ENCODE results near the gene PCYOX1L.

DNA sequence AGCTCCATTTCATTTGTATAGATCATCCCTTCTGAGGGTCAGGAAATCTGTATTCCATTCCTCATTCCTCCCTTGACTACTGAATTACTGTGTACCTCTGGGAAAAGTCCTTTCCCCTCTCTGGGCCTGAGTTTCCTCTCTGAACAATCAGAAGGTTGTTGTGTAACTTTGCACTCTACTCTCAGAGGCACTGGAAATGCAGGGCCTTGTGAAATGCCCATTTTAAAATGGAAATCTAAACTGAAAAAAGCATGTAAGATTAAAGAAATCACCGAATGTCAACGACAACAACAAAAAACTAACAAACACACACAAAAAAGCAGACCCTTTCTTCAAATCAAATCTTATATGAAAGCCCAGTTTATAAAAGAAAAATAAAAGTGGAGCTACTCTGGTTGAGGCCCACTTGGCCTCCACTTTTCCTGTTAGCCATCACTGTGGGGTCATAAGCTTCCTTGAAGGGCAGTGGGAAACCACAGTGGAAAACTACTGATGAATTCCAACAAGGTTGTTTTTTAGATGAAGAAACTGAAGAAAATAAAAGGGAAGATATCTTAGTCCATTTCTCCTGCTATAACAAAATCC, 34.1 kb upstream of the PCYOX1L start:
- TF ChIP-seq, protein P1, sequence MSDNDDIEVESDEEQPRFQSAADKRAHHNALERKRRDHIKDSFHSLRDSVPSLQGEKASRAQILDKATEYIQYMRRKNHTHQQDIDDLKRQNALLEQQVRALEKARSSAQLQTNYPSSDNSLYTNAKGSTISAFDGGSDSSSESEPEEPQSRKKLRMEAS (IDR thresholded peaks at IDR 0.05): no peak
- TF ChIP-seq, protein P2, sequence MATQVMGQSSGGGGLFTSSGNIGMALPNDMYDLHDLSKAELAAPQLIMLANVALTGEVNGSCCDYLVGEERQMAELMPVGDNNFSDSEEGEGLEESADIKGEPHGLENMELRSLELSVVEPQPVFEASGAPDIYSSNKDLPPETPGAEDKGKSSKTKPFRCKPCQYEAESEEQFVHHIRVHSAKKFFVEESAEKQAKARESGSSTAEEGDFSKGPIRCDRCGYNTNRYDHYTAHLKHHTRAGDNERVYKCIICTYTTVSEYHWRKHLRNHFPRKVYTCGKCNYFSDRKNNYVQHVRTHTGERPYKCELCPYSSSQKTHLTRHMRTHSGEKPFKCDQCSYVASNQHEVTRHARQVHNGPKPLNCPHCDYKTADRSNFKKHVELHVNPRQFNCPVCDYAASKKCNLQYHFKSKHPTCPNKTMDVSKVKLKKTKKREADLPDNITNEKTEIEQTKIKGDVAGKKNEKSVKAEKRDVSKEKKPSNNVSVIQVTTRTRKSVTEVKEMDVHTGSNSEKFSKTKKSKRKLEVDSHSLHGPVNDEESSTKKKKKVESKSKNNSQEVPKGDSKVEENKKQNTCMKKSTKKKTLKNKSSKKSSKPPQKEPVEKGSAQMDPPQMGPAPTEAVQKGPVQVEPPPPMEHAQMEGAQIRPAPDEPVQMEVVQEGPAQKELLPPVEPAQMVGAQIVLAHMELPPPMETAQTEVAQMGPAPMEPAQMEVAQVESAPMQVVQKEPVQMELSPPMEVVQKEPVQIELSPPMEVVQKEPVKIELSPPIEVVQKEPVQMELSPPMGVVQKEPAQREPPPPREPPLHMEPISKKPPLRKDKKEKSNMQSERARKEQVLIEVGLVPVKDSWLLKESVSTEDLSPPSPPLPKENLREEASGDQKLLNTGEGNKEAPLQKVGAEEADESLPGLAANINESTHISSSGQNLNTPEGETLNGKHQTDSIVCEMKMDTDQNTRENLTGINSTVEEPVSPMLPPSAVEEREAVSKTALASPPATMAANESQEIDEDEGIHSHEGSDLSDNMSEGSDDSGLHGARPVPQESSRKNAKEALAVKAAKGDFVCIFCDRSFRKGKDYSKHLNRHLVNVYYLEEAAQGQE (IDR thresholded peaks at IDR 0.05; ENCODE audit: low read depth): no peak
- TF ChIP-seq, protein P3, sequence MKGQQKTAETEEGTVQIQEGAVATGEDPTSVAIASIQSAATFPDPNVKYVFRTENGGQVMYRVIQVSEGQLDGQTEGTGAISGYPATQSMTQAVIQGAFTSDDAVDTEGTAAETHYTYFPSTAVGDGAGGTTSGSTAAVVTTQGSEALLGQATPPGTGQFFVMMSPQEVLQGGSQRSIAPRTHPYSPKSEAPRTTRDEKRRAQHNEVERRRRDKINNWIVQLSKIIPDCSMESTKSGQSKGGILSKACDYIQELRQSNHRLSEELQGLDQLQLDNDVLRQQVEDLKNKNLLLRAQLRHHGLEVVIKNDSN (IDR thresholded peaks at IDR 0.05): no peak
- TF ChIP-seq EP300 (IDR thresholded peaks at IDR 0.05; ENCODE audit: borderline replicate concordance) (no peak), CEBPB (IDR thresholded peaks at IDR 0.05) (no peak), CREB1 (IDR thresholded peaks at IDR 0.05; ENCODE audit: low read depth) (no peak), EGR1 (IDR thresholded peaks at IDR 0.05) (no peak), NFIC (IDR thresholded peaks at IDR 0.05) (no peak), TCF12 (IDR thresholded peaks at IDR 0.05; ENCODE audit: low read depth) (no peak), YY1 (IDR thresholded peaks at IDR 0.05; ENCODE audit: low read depth) (no peak), FOXM1 (IDR thresholded peaks at IDR 0.05; ENCODE audit: borderline replicate concordance, low read depth) (no peak), TAF1 (IDR thresholded peaks at IDR 0.05; ENCODE audit: low read depth) (no peak), ZBTB7A (IDR thresholded peaks at IDR 0.05; ENCODE audit: low read depth) (no peak)
